HG02884 (cell line): Measurements from ENCODE around the gene HTRA2.
"Not testable (repeated sequence)": the region's sequence is repeated elsewhere in the genome, so short reads cannot be mapped to it uniquely, and the experiment has no call there.

Experiments
- ATAC-seq: cut with Tn5 transposase; IDR thresholded peaks from one replicate; pipeline ENCODE4 v1.9.1; 2021; ENCODE audit warnings: mild to moderate bottlenecking, moderate library complexity; ENCODE audit not compliant: unreplicated experiment

The HTRA2 gene

DNA sequence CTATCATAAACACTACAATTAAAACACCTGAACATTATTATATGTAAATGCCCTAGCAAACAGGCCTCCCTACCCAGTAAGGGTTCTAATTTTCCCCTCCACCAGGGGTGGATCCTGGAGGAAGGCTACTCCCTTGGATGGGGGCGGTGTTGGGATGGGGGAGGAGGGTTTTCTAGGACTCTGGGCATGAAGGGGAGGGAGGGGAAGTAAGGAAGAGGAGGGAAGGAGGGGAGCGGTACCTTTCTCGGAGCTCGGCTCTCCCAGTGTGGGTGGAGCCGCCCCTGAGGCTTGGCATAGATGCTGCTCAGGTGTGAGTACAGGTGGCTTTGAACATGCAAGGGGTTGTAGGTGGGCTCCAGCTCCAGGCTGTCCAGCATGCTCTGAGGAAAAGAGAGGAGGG is 30.2 kb downstream of the HTRA2 start:
- ATAC-seq: no peak

DNA sequence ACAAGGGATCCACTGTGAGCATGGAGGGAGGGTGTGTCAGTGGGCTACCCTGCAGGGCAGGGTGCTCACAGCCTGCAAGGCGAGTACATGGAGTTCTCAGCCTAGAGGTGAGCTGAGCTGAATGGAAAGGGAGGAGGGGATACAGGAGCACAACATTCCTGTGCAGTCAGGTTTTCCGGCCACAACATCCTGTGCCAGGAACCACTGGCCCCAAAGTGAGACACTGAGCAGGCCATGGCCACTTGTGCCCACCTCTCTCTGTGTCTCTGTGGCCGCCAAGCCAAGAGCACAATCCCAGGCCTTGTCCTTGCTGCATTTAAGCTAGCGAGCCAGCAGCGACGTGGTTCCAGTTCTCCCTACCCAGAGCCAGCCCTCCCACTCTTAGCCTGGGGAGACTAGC is 30.9 kb downstream of the HTRA2 start:
- no peak for ATAC-seq

DNA sequence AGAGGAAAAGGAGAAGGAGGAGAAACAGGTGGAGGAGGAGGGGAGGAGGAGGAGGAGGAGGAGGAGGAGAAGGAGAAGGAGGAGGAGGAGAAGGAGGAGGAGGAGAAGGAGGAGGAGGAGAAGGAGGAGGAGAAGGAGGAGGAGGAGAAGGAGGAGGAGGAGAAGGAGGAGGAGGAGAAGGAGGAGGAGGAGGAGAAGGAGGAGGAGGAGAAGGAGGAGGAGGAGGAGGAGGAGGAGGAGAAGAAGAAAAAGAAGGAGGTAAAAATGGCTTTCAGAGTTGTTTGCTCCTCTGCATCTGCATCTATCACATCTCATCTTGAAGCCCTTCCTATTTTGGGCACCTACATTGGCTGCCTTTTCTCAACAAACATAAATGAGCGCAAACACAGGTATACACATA is 31.3 kb downstream of the HTRA2 start:
- not testable (repeated sequence) for ATAC-seq

DNA sequence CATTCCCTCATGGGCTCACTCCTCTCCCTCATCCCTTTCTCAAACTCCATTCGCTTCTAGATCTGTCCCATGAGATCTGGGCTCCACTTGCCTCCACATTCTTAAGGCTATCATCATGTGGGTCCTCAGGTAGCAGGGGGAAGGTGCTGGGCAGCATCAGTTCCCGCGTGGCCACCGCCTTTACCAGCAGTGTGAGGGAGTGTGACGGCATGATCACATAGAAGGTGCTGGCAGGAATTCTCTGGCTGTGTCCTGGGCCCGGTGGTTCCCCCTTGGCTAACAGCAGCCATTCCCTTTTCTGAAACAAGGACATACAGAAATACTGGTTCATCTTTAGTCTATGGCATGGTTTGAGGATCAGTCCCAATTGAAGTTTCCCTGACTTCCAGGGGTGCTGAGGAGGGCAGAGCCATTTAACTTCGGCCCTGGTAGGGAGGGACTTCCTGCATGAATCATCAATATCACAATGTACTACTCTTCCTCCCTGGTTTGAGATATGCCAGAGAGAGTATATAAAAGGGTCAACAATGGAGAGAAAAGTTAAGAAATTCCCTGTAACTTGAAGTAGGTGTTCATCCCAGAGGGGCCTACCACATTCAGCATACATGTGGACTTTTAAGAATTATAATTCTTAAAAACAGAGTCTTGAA is 32.5 kb downstream of the HTRA2 start:
- no peak for ATAC-seq

GRCh38 chr2:74564222-74564621 is 34.5 kb downstream of the HTRA2 start:
- no peak for ATAC-seq

GRCh38 chr2:74566076-74566753 is 36.5 kb downstream of the HTRA2 start:
- no peak for ATAC-seq

DNA sequence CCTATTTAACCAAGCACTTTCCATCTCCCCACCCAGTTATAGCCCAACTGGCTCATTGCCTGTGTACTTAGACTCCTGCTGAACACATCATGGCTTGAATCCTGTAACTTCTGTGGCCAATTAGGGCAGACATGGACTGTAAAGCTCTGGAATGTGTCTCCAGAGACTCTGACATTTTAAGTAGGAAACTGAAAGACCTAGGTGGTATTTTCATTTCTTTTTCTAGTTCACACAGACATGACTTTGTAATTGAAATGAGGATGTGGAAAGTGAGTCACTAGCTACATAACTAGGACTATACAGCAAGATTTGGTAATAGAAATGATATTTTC is 37.0 kb downstream of the HTRA2 start:
- ATAC-seq: no peak

- ATAC-seq: no peak
Observed at GRCh38 chr2:74567881-74568280, 38.1 kb downstream of the HTRA2 start.

GRCh38 chr2:74569686-74570085 is 40.0 kb downstream of the HTRA2 start:
- ATAC-seq: no peak

GRCh38 chr2:74571058-74571457 is 41.3 kb downstream of the HTRA2 start:
- peak; percentile 79 for ATAC-seq

DNA sequence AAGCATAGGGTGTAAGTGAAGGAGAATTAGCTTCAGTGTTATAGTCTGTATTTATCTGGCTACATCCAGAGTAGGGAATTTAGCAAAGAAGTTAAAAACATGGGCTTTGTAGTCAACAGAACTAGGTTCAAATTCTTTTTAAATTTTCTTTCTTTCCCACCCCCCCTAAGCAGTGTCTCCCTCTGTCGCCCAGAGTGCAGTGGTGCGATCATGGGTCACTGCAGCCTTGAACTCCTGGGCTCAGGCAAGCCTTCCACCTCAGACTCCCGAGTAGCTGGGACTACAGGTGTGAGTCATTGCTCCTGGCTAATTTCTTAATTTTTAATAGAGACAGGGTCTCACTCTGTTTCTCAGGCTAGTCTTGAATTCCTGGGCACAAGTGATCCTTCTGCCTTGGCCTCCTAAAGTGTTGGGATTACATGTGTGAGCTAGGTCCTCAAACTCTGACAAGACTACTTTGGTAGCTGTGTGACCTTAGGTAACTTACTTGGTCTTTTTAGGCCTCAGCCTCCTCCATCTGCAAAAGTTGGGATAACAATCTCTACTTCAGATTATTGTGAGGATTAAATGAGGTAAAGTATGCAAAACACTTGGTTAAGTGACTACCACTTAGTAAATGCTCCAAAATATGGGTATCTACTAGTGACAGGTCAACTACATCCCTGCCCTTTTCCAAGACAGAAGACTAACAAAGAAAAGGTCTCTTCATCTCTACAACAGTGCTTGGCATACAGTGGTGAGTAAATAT is 42.6 kb downstream of the HTRA2 start:
- no peak for ATAC-seq

DNA sequence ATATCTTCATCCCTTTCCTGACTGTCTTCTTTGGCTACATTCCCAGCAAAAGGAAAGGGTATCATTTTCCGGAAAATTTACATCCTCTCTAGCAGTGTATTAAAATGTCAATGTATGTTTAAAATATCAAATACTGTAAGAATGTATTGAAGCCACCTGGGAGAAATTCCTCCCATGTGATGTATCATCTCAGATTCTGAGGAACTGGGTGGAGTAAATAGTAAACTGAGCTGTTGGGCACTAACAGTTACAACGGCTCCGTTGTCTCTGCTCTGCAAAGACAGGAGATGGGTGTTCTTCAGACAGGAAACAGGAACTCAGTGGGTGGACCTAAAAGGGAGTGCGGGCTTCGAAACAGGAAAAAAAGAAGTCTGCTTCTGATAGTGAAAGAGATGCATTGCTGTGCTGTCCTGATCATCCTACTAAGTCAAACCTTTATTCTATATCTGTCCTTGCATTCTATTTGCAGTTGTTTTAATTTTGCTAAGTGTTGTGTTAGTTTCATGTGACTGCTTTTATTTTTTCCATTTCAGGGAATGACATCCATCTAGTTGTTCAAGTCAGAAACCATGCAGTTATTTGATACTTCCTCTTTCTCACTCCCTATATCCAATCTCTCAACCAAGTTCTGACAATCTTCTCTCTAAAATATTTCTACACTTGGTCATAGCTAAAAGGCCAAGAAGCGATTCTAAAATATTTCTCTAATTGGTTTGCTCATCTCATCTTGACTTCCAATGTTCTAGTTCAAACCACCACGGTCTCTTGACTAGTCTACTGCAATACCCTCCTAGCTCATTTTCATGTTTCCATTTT is 44.2 kb downstream of the HTRA2 start:
- ATAC-seq: peak; percentile 30

- no peak for ATAC-seq
Observed at GRCh38 chr2:74575320-74575719, 45.6 kb downstream of the HTRA2 start.

- ATAC-seq: no peak
Observed at GRCh38 chr2:74576211-74576862, 46.6 kb downstream of the HTRA2 start.

DNA sequence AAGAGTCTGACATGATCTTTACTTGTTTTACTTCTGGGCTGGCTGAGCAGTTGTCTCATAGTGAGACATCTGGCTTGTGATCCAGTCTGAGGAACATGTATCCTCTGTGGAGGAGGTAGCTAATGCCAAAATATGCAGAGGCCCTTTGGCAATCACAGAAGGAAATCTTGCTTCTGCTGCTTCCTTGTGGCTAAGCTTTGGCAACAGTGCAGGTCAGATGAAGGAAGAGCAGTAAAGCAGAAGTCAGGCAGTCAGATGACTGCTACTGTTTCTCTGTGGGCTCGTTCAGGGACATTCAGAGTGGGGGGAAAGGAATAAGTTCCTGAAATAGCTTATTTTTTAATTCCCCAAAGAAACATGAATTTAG is 47.1 kb downstream of the HTRA2 start:
- ATAC-seq: no peak

GRCh38 chr2:74577448-74577847 is 47.7 kb downstream of the HTRA2 start:
- peak; percentile 40 for ATAC-seq

- peak; percentile 49 for ATAC-seq
Observed at GRCh38 chr2:74578408-74578807, 48.7 kb downstream of the HTRA2 start.

DNA sequence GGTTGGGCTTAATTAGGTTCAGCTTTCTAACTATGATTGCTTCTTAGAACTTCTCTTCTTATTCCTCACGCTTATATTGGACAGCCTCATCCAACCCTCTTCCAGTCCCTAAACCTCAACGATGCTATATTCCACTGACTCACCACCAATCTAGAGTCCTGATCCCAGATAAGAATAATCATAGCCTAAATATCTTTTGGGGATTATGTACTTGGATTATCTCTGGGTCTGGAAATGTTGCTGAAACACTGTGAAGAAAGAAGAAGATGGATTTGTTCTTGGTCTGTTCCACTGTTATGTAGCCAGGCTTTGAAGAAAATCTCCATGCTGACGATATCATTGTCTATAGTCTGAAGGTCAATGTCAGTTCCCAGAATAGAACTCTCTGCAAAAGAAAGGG is 51.7 kb downstream of the HTRA2 start:
- no peak for ATAC-seq

DNA sequence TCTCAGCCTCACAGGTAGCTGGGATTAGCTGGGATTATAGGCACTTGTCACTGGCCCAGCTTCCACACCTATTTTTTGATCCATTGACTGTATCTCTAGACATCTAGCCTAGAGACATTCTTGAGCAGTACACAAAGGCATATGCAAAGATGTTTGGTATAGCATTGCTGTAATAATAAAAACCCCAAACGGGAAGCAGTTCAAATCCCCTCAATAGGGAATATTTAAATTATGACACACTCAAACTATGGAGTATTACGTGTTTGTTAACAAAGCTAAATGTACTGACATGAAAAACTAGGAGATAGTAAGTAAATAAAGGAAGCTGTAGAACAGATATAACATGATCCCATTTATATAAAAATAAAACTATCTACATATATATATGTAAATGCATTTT is 52.5 kb downstream of the HTRA2 start:
- no peak for ATAC-seq
